H1 (cell line): ENCODE measurements around the gene FIP1L1.

Experiments
- ATF3 ChIP-seq: IDR thresholded peaks from 2 replicates; pipeline ENCODE4 v1.6.1; 2011; ENCODE audit warnings: low read depth, mild to moderate bottlenecking, low read length; ENCODE audit not compliant: insufficient read depth
- CTCF ChIP-seq, 3 experiments: IDR thresholded peaks; 1 replicate in 2 of 3; 2 replicates in 1 of 3; pipeline versions ENCODE4 v1.5.1 to v1.6.1; 2011; ENCODE audit warnings: low read length in 3 of 3, mild to moderate bottlenecking in 3 of 3, inconsistent platforms in 2 of 3, low read depth in 1 of 3, moderate library complexity in 1 of 3; ENCODE audit not compliant: insufficient read depth in 1 of 3; ENCODE audit errors: control extremely low read depth in 1 of 3
- E2F6 ChIP-seq: IDR thresholded peaks from 2 replicates; pipeline ENCODE4 v1.6.1; 2012; ENCODE audit warnings: inconsistent platforms
- EZH2 ChIP-seq: fragments of 200-600 bp; sonication (generic); IDR thresholded peaks from 2 replicates; pipeline ENCODE4 v1.7.1; 2012; ENCODE audit warnings: low read depth, mild to moderate bottlenecking, moderate library complexity, low read length, inconsistent platforms; ENCODE audit not compliant: severe bottlenecking
- MAX ChIP-seq: IDR thresholded peaks from 2 replicates; pipeline ENCODE4 v1.6.1; 2012; ENCODE audit warnings: inconsistent platforms
- PHF8 ChIP-seq: fragments of 200-600 bp; sonication (generic); conservative IDR thresholded peaks from 2 replicates; pipeline ENCODE4 v1.7.1; 2012; ENCODE audit warnings: low read depth, mild to moderate bottlenecking, inconsistent platforms, low read length, moderate library complexity
- POLR2A ChIP-seq, 2 experiments: IDR thresholded peaks; 1 replicate in 1 of 2; 2 replicates in 1 of 2; pipeline ENCODE4 v1.6.1; 2011; ENCODE audit warnings: low read depth in 2 of 2, low read length in 2 of 2, mild to moderate bottlenecking in 2 of 2; ENCODE audit errors: control extremely low read depth in 1 of 2
- RAD21 ChIP-seq, 2 experiments: IDR thresholded peaks in 1 of 2; conservative IDR thresholded peaks in 1 of 2; 2 replicates each; pipeline ENCODE4 v1.6.1; 2011; ENCODE audit warnings: low read depth in 2 of 2, low read length in 2 of 2, improper control_type of control experiment in 1 of 2, inconsistent platforms in 1 of 2, mild to moderate bottlenecking in 1 of 2, moderate library complexity in 1 of 2
- RFX5 ChIP-seq: IDR thresholded peaks from 2 replicates; pipeline ENCODE4 v1.6.1; 2011; ENCODE audit warnings: low read depth, low read length, improper control_type of control experiment, borderline replicate concordance
- SP1 ChIP-seq: IDR thresholded peaks from 2 replicates; pipeline ENCODE4 v1.6.1; 2011; ENCODE audit warnings: low read depth, low read length
- TAF1 ChIP-seq: IDR thresholded peaks from 2 replicates; pipeline ENCODE4 v1.6.1; 2011; ENCODE audit warnings: mild to moderate bottlenecking, low read depth, low read length
- USF2 ChIP-seq: IDR thresholded peaks from 2 replicates; pipeline ENCODE4 v1.6.1; 2011; ENCODE audit warnings: low read length, improper control_type of control experiment
- ZNF274 ChIP-seq: IDR thresholded peaks from 2 replicates; pipeline ENCODE4 v1.7.0; 2012; ENCODE audit warnings: low read length, borderline replicate concordance; ENCODE audit errors: extremely low read depth

- TF ChIP-seq POLR2A (IDR thresholded peaks at IDR 0.05; ENCODE audit: control extremely low read depth in 1 of 2, low read depth in 2 of 2, low read length in 2 of 2) (no peak), CTCF (IDR thresholded peaks at IDR 0.05; ENCODE audit: control extremely low read depth in 1 of 3, insufficient read depth in 1 of 3, low read depth in 1 of 3, low read length in 3 of 3) (no peak), TAF1 (no peak), ATF3 (no peak), EZH2 (no peak), E2F6 (no peak), MAX (no peak), RFX5 (no peak), USF2 (no peak), RAD21 (IDR thresholded peaks at IDR 0.05 in 1 of 2, conservative IDR thresholded peaks at IDR 0.05 in 1 of 2; ENCODE audit: low read depth in 2 of 2, low read length in 2 of 2) (no peak), ZNF274 (no peak), PHF8 (no peak), SP1 (no peak)
These were observed 82.1 kb downstream of the FIP1L1 start for GRCh38 chr4:53459548-53459947.
